Measurements from ENCODE around the gene CHCHD5. TPM values are rescaled to one million over a fixed set of nuclear protein-coding genes. Genes with fewer than 3 reads are reported as not detected.
A peak's percentile ranks its signal among the peaks of the same experiment; 100 is the strongest.

CHCHD5 gene
- total and polyA plus RNA-seq, 7 experiments from 2014 or later, result 17.4 to 67.3 (median 21.3) TPM

DNA sequence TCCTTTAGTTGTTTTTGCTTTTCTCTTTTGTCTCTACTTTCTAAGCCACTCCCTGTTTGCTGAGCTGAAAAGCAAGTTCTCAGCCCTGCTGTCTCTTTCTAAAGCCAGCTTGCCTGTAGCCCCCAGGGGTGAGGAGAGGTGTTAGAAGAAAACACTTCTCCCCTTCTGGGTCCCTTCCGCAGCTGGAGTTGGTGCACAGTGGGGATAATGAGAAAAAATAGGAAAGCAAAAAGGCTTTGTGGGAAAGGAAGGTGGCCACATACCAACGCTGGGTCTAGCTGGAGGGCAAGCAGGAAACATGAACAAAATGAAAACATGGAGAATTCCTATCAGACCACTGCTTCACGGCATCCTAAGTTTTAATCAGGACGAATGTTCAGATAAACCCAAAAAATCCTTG is 45.9 kb downstream of the CHCHD5 start:
- Mint-ChIP-seq H3K4me3 (peak overlapping the region; percentile 83 to 93 (median 87)), H3K27ac (peak overlapping the region; percentile 84 to 99 (median 93)), H3K4me1 (peaks cover 49 to 94% (median 80%) of the 10 kb centered on the region in 7 donors), H3K27me3 (no peaks in the 10 kb centered on the region), H3K9me3 (no peaks in the 10 kb centered on the region), H3K36me3 (no peaks in the 10 kb centered on the region)
- H3K4me3 ChIP-seq (ENCODE audit: low read length), result peak overlapping the region; percentile 50
- H3K27me3 ChIP-seq (ENCODE audit: control insufficient read depth in 2 of 2, insufficient read depth in 2 of 2, low read length in 2 of 2), result no peaks in the 10 kb centered on the region
- ChIA-PET CTCF (interaction anchor here (0.6 to 12.5 kb wide), 3 partner anchors 16 to 59 kb away, joined by 3 to 183 read pairs (median 87); partner anchors contain the start of gene SLC20A1), POLR2A (interaction anchor here (1.1 to 15.0 kb wide), 7 partner anchors 15 to 62 kb away, joined by 3 to 418 read pairs (median 9); partner anchors contain the start of genes CHCHD5 and SLC20A1)
- no peaks in the 10 kb centered on the region for H3K36me3 ChIP-seq (ENCODE audit: control insufficient read depth in 2 of 3, insufficient read depth in 3 of 3, low read length in 3 of 3)
- H3K4me1 ChIP-seq (ENCODE audit: control insufficient read depth in 2 of 2, insufficient read depth in 2 of 2, low read length in 2 of 2), result peaks cover 65 to 84% of the 10 kb centered on the region in 2 donors
- H3K27ac ChIP-seq (ENCODE audit: low read depth, low read length), result peak overlapping the region; percentile 70
- DNase-seq (peak in 2 of 9 donors; percentile 11 to 27), ATAC-seq (no peak)
- intact Hi-C loops (cut with micrococcal nuclease), result loop anchor here (5.0 to 10.0 kb wide), 3 partner anchors 77 to 365 kb away; partner anchors contain the start of gene ZC3H6 (in 1 of the 2)
- H3K9me3 ChIP-seq (ENCODE audit: control insufficient read depth in 2 of 3, low read length in 3 of 3), result no peaks in the 10 kb centered on the region

DNA sequence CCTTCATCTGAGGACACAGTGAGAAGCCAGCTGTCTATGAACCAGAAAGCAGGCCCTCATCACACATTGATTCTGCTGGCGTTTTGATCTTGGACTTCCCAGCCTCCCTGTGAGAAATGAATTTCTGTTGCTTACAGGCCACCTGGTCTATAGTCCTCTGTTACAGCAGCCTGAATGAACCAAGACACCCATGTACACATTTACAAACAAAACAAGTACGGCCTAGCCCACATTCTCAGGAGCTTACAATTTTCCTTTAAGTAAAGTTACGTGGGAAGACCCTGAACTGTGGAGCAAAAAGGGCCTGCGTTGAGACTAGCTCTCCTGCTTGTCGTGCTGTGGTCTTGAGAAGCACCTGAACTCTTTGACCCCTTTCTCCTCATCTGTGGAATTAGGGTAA is 49.3 kb downstream of the CHCHD5 start:
- H3K4me1 Mint-ChIP-seq, result peaks cover 56 to 88% (median 79%) of the 10 kb centered on the region in 7 donors
- no peaks in the 10 kb centered on the region for H3K9me3 ChIP-seq (ENCODE audit: control insufficient read depth in 2 of 3, low read length in 3 of 3)
- no peak overlapping the region for H3K27ac ChIP-seq (ENCODE audit: low read depth, low read length)
- ChIA-PET CTCF (interaction anchor here (0.9 to 12.5 kb wide), 6 partner anchors 8 to 153 kb away, joined by 3 to 183 read pairs (median 4); partner anchors contain the start of gene SLC20A1), POLR2A (interaction anchor here (0.7 to 15.0 kb wide), 3 partner anchors 8 to 31 kb away, joined by 3 to 418 read pairs (median 33); partner anchors contain the start of gene SLC20A1)
- peak overlapping the region; percentile 3 to 77 (median 66) for H3K4me3 Mint-ChIP-seq
- DNase-seq, result no peak
- peaks cover 0 to 2% (median 0%) of the 10 kb centered on the region in 11 donors for H3K9me3 Mint-ChIP-seq
- ATAC-seq, result no peak
- H3K27me3 Mint-ChIP-seq, result no peaks in the 10 kb centered on the region
- no peaks in the 10 kb centered on the region for H3K27me3 ChIP-seq (ENCODE audit: control insufficient read depth in 2 of 2, insufficient read depth in 2 of 2, low read length in 2 of 2)
- H3K4me1 ChIP-seq (ENCODE audit: control insufficient read depth in 2 of 2, insufficient read depth in 2 of 2, low read length in 2 of 2), result peaks cover 66 to 75% of the 10 kb centered on the region in 2 donors
- H3K4me3 ChIP-seq (ENCODE audit: low read length), result no peak overlapping the region
- H3K36me3 ChIP-seq (ENCODE audit: control insufficient read depth in 2 of 3, insufficient read depth in 3 of 3, low read length in 3 of 3), result no peaks in the 10 kb centered on the region
- intact Hi-C loops (cut with micrococcal nuclease), result loop anchor here (5.0 to 10.0 kb wide), 3 partner anchors 74 to 361 kb away; partner anchors contain the start of gene ZC3H6 (in 1 of the 2)
- H3K27ac Mint-ChIP-seq, result peak overlapping the region; percentile 67 to 95 (median 92)
- peaks cover 0 to 8% (median 0%) of the 10 kb centered on the region in 5 donors for H3K36me3 Mint-ChIP-seq

DNA sequence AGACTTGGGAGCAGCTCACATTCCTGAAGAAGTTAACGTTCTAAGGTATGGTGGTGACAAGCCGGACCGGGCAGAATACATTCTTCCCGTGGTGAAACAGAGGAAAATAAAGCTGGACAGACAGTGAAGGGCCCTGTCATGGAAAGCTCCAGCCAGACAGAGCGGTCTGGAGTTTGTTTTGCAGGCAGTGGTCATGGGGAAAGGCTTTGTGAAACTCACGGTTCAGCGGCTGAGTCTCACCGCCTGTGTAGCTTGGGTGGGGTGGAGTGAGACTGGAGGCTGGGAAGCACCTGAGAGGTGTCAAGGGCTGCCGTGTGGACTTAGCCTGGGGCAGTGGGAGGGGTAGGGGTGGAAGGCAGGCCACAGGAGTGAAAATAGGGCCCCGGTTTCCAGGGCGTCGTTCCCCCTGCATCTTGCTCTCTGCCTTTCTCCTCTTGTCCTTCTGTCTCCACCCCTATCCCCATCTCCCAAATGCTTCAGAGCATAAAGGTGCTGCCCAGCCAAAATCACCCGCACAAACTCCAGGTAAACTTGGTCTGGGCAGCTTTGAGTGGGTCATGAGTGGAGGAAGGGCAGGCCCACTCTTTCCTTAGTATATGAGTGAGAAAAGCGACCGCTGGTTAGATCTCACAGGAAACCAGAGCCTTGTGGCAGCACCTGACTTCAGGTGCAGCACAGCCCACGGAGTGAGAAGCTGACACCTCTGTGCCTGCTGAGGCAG is 49.9 kb downstream of the CHCHD5 start:
- intact Hi-C loops (cut with micrococcal nuclease), result loop anchor here (5.0 to 10.0 kb wide), 3 partner anchors 73 to 360 kb away; partner anchors contain the start of gene ZC3H6 (in 1 of the 2)
- ChIA-PET POLR2A (interaction anchor here (0.7 to 15.0 kb wide), 4 partner anchors 8 to 446 kb away, joined by 3 to 418 read pairs (median 18); partner anchors contain the start of gene SLC20A1), CTCF (interaction anchor here (0.9 to 12.5 kb wide), 5 partner anchors 9 to 154 kb away, joined by 3 to 183 read pairs (median 4); partner anchors contain the start of gene SLC20A1)
- H3K36me3 ChIP-seq (ENCODE audit: control insufficient read depth in 2 of 3, insufficient read depth in 3 of 3, low read length in 3 of 3), result no peaks in the 10 kb centered on the region
- no peaks in the 10 kb centered on the region for H3K9me3 ChIP-seq (ENCODE audit: control insufficient read depth in 2 of 3, low read length in 3 of 3)
- no peaks in the 10 kb centered on the region for H3K27me3 ChIP-seq (ENCODE audit: control insufficient read depth in 2 of 2, insufficient read depth in 2 of 2, low read length in 2 of 2)
- H3K4me1 ChIP-seq (ENCODE audit: control insufficient read depth in 2 of 2, insufficient read depth in 2 of 2, low read length in 2 of 2), result peaks cover 66 to 75% of the 10 kb centered on the region in 2 donors
- Mint-ChIP-seq H3K4me3 (peak overlapping the region in 9 of 10 donors; percentile 49 to 77 (median 66)), H3K36me3 (peaks cover 0 to 8% (median 0%) of the 10 kb centered on the region in 5 donors), H3K27me3 (no peaks in the 10 kb centered on the region), H3K4me1 (peaks cover 56 to 86% (median 73%) of the 10 kb centered on the region in 7 donors), H3K27ac (peak overlapping the region; percentile 67 to 95 (median 92)), H3K9me3 (peaks cover 0 to 2% (median 0%) of the 10 kb centered on the region in 11 donors)
- H3K27ac ChIP-seq (ENCODE audit: low read depth, low read length), result peak overlapping the region; percentile 50
- DNase-seq (peak in 4 of 9 donors; percentile 28 to 34 (median 31)), ATAC-seq (peak; percentile 28)
- H3K4me3 ChIP-seq (ENCODE audit: low read length), result no peak overlapping the region

DNA sequence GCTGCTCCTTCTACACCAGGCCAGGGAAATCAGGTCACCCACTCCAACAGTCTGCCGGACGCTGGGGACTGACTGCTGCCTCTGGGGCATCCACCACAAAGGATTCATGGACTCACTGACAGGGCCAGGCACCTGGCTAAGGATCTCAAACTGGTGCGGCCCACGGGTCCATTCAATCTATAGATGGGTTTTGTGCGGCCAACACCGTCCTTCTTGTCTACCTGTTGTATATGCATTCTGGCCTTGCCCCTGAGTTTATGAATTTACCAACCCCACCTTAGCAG is 50.4 kb downstream of the CHCHD5 start:
- no peak overlapping the region for H3K4me3 ChIP-seq (ENCODE audit: low read length)
- ATAC-seq, result no peak
- H3K4me1 Mint-ChIP-seq, result peaks cover 52 to 81% (median 68%) of the 10 kb centered on the region in 7 donors
- peak overlapping the region in 8 of 9 donors; percentile 83 to 95 (median 92) for H3K27ac Mint-ChIP-seq
- H3K36me3 ChIP-seq (ENCODE audit: control insufficient read depth in 2 of 3, insufficient read depth in 3 of 3, low read length in 3 of 3), result no peaks in the 10 kb centered on the region
- CTCF ChIA-PET, result interaction anchor here (1.2 to 3.4 kb wide), 2 partner anchors 8 to 10 kb away, joined by 8 to 16 read pairs; partner anchors contain the start of gene SLC20A1
- H3K27ac ChIP-seq (ENCODE audit: low read depth, low read length), result peak overlapping the region; percentile 50
- H3K9me3 Mint-ChIP-seq, result peaks cover 0 to 2% (median 0%) of the 10 kb centered on the region in 11 donors
- DNase-seq, result no peak
- no peaks in the 10 kb centered on the region for H3K9me3 ChIP-seq (ENCODE audit: control insufficient read depth in 2 of 3, low read length in 3 of 3)
- H3K4me3 Mint-ChIP-seq, result peak overlapping the region in 8 of 10 donors; percentile 49 to 77 (median 69)
- POLR2A ChIA-PET, result interaction anchor here (0.8 to 15.0 kb wide), 3 partner anchors 9 to 446 kb away, joined by 3 to 418 read pairs (median 33); partner anchors contain the start of gene SLC20A1
- peaks cover 63 to 71% of the 10 kb centered on the region in 2 donors for H3K4me1 ChIP-seq (ENCODE audit: control insufficient read depth in 2 of 2, insufficient read depth in 2 of 2, low read length in 2 of 2)
- no peaks in the 10 kb centered on the region for H3K27me3 Mint-ChIP-seq
- H3K36me3 Mint-ChIP-seq, result peaks cover 0 to 8% (median 0%) of the 10 kb centered on the region in 5 donors
- intact Hi-C loops (cut with micrococcal nuclease), result loop anchor here (5.0 to 10.0 kb wide), 3 partner anchors 72 to 360 kb away; partner anchors contain the start of gene ZC3H6 (in 1 of the 2)
- H3K27me3 ChIP-seq (ENCODE audit: control insufficient read depth in 2 of 2, insufficient read depth in 2 of 2, low read length in 2 of 2), result no peaks in the 10 kb centered on the region

DNA sequence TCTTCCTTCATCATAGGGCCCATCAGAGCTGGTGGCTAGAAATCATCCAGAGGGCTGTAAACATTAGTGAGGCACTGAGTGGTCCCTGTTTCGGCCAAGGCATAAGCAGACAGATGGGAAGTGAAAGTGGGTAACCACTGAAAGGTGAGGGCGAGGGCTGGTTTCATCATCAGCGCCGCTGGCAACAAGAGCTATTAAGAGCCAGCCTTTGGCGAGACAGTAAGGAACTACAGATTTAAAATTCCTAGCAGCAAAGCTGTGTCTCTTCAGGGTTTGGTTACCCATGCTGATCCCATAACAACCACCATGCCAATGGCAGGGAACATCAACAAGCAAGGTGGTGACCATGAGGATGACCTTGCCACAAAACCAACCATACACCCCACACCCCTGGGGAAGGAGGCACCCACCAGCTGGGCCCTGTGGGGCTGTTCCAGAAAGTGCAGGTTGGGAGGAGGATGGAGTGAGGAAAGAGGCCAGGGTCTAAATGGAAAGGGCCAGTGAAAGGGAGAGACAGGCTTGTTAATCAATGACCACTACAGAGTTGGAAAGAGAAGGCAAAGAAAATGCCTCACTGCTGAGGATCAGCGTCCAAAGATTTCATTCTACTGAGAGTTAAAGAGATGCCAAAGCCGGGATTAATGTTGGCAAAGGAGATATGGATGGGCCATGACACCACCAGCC is 52.3 kb downstream of the CHCHD5 start:
- POLR2A ChIA-PET, result interaction anchor here (0.8 to 15.0 kb wide), 3 partner anchors 8 to 21 kb away, joined by 3 to 418 read pairs (median 33); partner anchors contain the start of gene SLC20A1
- H3K36me3 Mint-ChIP-seq, result peaks cover 0 to 16% (median 0%) of the 10 kb centered on the region in 5 donors
- intact Hi-C loops (cut with micrococcal nuclease), result loop anchor here in 1 of 2 donors (10.0 kb wide), 1 partner anchor 358 kb away; no protein-coding TSS in a partner anchor
- no peaks in the 10 kb centered on the region for H3K27me3 Mint-ChIP-seq
- Histone ChIP-seq H3K4me1 (ENCODE audit: control insufficient read depth in 2 of 2, insufficient read depth in 2 of 2, low read length in 2 of 2) (peaks cover 46 to 55% of the 10 kb centered on the region in 2 donors), H3K27me3 (ENCODE audit: control insufficient read depth in 2 of 2, insufficient read depth in 2 of 2, low read length in 2 of 2) (no peaks in the 10 kb centered on the region), H3K36me3 (ENCODE audit: control insufficient read depth in 2 of 3, insufficient read depth in 3 of 3, low read length in 3 of 3) (no peaks in the 10 kb centered on the region), H3K9me3 (ENCODE audit: control insufficient read depth in 2 of 3, low read length in 3 of 3) (no peaks in the 10 kb centered on the region), H3K27ac (ENCODE audit: low read depth, low read length) (no peak overlapping the region), H3K4me3 (ENCODE audit: low read length) (no peak overlapping the region)
- H3K27ac Mint-ChIP-seq, result peak overlapping the region in 5 of 9 donors; percentile 16 to 95 (median 93)
- ATAC-seq, result no peak
- H3K4me1 Mint-ChIP-seq, result peaks cover 42 to 81% (median 52%) of the 10 kb centered on the region in 7 donors
- CTCF ChIA-PET, result interaction anchor here (2.4 kb wide), 1 partner anchor 9 kb away, joined by 12 read pairs; no protein-coding TSS in a partner anchor
- peak overlapping the region in 4 of 10 donors; percentile 11 to 73 (median 35) for H3K4me3 Mint-ChIP-seq
- peaks cover 0 to 2% (median 0%) of the 10 kb centered on the region in 11 donors for H3K9me3 Mint-ChIP-seq
- DNase-seq, result no peak
